ENCODE results near the gene FCHSD2.

- TF ChIP-seq CTCF (IDR thresholded peaks at IDR 0.05; ENCODE audit: low read length): no peak
- TF ChIP-seq EZH2 (IDR thresholded peaks at IDR 0.05; ENCODE audit: borderline replicate concordance, low read length): no peak
Measured at GRCh38 chr11:72918851-72919250, 223.3 kb downstream of the FCHSD2 start.

All from OCI-LY1 (cell line).